Measurements from ENCODE around the gene ABHD15.

The ABHD15 gene

GRCh38 chr17:29578626-29579485 is 12.0 kb upstream of the ABHD15 start:
- Histone ChIP-seq H3K4me3 (ENCODE audit: low read length) (no peak overlapping the region), H3K36me3 (ENCODE audit: control insufficient read depth, insufficient read depth, low read length) (peaks cover 31% of the 10 kb centered on the region), H3K27ac (ENCODE audit: low read length) (no peak overlapping the region), H3K4me1 (ENCODE audit: control insufficient read depth, insufficient read depth, low read length) (no peaks in the 10 kb centered on the region; the same call in 1 of the 2 replicates), H3K9me3 (ENCODE audit: control insufficient read depth, insufficient read depth, low read length) (no peaks in the 10 kb centered on the region), H3K27me3 (ENCODE audit: control insufficient read depth, insufficient read depth, low read length) (no peaks in the 10 kb centered on the region)
- no peak for DNase-seq (ENCODE audit: low read depth, low spot score)
- WGBS (ENCODE audit: insufficient coverage, insufficient read length), result no CpG with 5 or more reads among the region's 14 CpGs

- Histone ChIP-seq H3K27me3 (ENCODE audit: control insufficient read depth, insufficient read depth, low read length) (no peaks in the 10 kb centered on the region), H3K27ac (ENCODE audit: low read length) (no peak overlapping the region), H3K36me3 (ENCODE audit: control insufficient read depth, insufficient read depth, low read length) (peaks cover 22% of the 10 kb centered on the region), H3K9me3 (ENCODE audit: control insufficient read depth, insufficient read depth, low read length) (no peaks in the 10 kb centered on the region), H3K4me3 (ENCODE audit: low read length) (no peak overlapping the region), H3K4me1 (ENCODE audit: control insufficient read depth, insufficient read depth, low read length) (no peaks in the 10 kb centered on the region)
- DNase-seq (ENCODE audit: low read depth, low spot score), result no peak
- no CpG with 5 or more reads among the region's 22 CpGs for WGBS (ENCODE audit: insufficient coverage, insufficient read length)
Observed at GRCh38 chr17:29577385-29578211, 10.8 kb upstream of the ABHD15 start.

GRCh38 chr17:29577001-29577370 is 10.1 kb upstream of the ABHD15 start:
- peaks cover 22% of the 10 kb centered on the region for H3K36me3 ChIP-seq (ENCODE audit: control insufficient read depth, insufficient read depth, low read length)
- H3K9me3 ChIP-seq (ENCODE audit: control insufficient read depth, insufficient read depth, low read length), result no peaks in the 10 kb centered on the region
- H3K27me3 ChIP-seq (ENCODE audit: control insufficient read depth, insufficient read depth, low read length), result no peaks in the 10 kb centered on the region
- no peaks in the 10 kb centered on the region for H3K4me1 ChIP-seq (ENCODE audit: control insufficient read depth, insufficient read depth, low read length)
- WGBS (ENCODE audit: insufficient coverage, insufficient read length), result no CpG with 5 or more reads among the region's 9 CpGs
- DNase-seq (ENCODE audit: low read depth, low spot score), result no peak
- no peak overlapping the region for H3K27ac ChIP-seq (ENCODE audit: low read length)
- H3K4me3 ChIP-seq (ENCODE audit: low read length), result no peak overlapping the region

GRCh38 chr17:29576214-29577000 is 9.6 kb upstream of the ABHD15 start:
- no peaks in the 10 kb centered on the region for H3K4me1 ChIP-seq (ENCODE audit: control insufficient read depth, insufficient read depth, low read length)
- H3K27me3 ChIP-seq (ENCODE audit: control insufficient read depth, insufficient read depth, low read length), result no peaks in the 10 kb centered on the region
- H3K4me3 ChIP-seq (ENCODE audit: low read length), result no peak overlapping the region
- H3K9me3 ChIP-seq (ENCODE audit: control insufficient read depth, insufficient read depth, low read length), result no peaks in the 10 kb centered on the region
- WGBS (ENCODE audit: insufficient coverage, insufficient read length), result no CpG with 5 or more reads among the region's 37 CpGs
- no peak for DNase-seq (ENCODE audit: low read depth, low spot score)
- H3K36me3 ChIP-seq (ENCODE audit: control insufficient read depth, insufficient read depth, low read length), result peaks cover 22% of the 10 kb centered on the region
- no peak overlapping the region for H3K27ac ChIP-seq (ENCODE audit: low read length)

GRCh38 chr17:29575511-29576213 is 8.8 kb upstream of the ABHD15 start:
- no CpG with 5 or more reads among the region's 28 CpGs for WGBS (ENCODE audit: insufficient coverage, insufficient read length)
- Histone ChIP-seq H3K36me3 (ENCODE audit: control insufficient read depth, insufficient read depth, low read length) (peaks cover 22% of the 10 kb centered on the region), H3K4me1 (ENCODE audit: control insufficient read depth, insufficient read depth, low read length) (no peaks in the 10 kb centered on the region), H3K27me3 (ENCODE audit: control insufficient read depth, insufficient read depth, low read length) (no peaks in the 10 kb centered on the region), H3K27ac (ENCODE audit: low read length) (no peak overlapping the region), H3K4me3 (ENCODE audit: low read length) (no peak overlapping the region), H3K9me3 (ENCODE audit: control insufficient read depth, insufficient read depth, low read length) (no peaks in the 10 kb centered on the region)
- DNase-seq (ENCODE audit: low read depth, low spot score), result no peak

- DNase-seq (ENCODE audit: low read depth, low spot score), result no peak
- Histone ChIP-seq H3K27ac (ENCODE audit: low read length) (no peak overlapping the region), H3K27me3 (ENCODE audit: control insufficient read depth, insufficient read depth, low read length) (no peaks in the 10 kb centered on the region), H3K4me1 (ENCODE audit: control insufficient read depth, insufficient read depth, low read length) (no peaks in the 10 kb centered on the region), H3K36me3 (ENCODE audit: control insufficient read depth, insufficient read depth, low read length) (peaks cover 22% of the 10 kb centered on the region), H3K4me3 (ENCODE audit: low read length) (no peak overlapping the region), H3K9me3 (ENCODE audit: control insufficient read depth, insufficient read depth, low read length) (no peaks in the 10 kb centered on the region)
- no CpG with 5 or more reads among the region's 17 CpGs for WGBS (ENCODE audit: insufficient coverage, insufficient read length)
Observed at GRCh38 chr17:29574732-29575510, 8.1 kb upstream of the ABHD15 start.

GRCh38 chr17:29573871-29574731 is 7.3 kb upstream of the ABHD15 start:
- WGBS (ENCODE audit: insufficient coverage, insufficient read length), result no CpG with 5 or more reads among the region's 14 CpGs
- Histone ChIP-seq H3K9me3 (ENCODE audit: control insufficient read depth, insufficient read depth, low read length) (no peaks in the 10 kb centered on the region), H3K36me3 (ENCODE audit: control insufficient read depth, insufficient read depth, low read length) (peaks cover 22% of the 10 kb centered on the region), H3K4me1 (ENCODE audit: control insufficient read depth, insufficient read depth, low read length) (no peaks in the 10 kb centered on the region; the same call in 1 of the 2 replicates), H3K4me3 (ENCODE audit: low read length) (no peak overlapping the region), H3K27ac (ENCODE audit: low read length) (no peak overlapping the region), H3K27me3 (ENCODE audit: control insufficient read depth, insufficient read depth, low read length) (no peaks in the 10 kb centered on the region)
- no peak for DNase-seq (ENCODE audit: low read depth, low spot score)

GRCh38 chr17:29573558-29573869 is 6.7 kb upstream of the ABHD15 start:
- no CpG with 5 or more reads among the region's 6 CpGs for WGBS (ENCODE audit: insufficient coverage, insufficient read length)

More at GRCh38 chr17:29573558-29573869, 6.7 kb upstream of the ABHD15 start:
- Histone ChIP-seq H3K4me1 (ENCODE audit: control insufficient read depth, insufficient read depth, low read length) (no peaks in the 10 kb centered on the region; the same call in 1 of the 2 replicates), H3K4me3 (ENCODE audit: low read length) (no peak overlapping the region), H3K36me3 (ENCODE audit: control insufficient read depth, insufficient read depth, low read length) (peaks cover 22% of the 10 kb centered on the region), H3K27me3 (ENCODE audit: control insufficient read depth, insufficient read depth, low read length) (no peaks in the 10 kb centered on the region), H3K9me3 (ENCODE audit: control insufficient read depth, insufficient read depth, low read length) (no peaks in the 10 kb centered on the region), H3K27ac (ENCODE audit: low read length) (no peak overlapping the region)
- no peak for DNase-seq (ENCODE audit: low read depth, low spot score)

All from iPS DF 6.9 (cell line).